Endometrium (tissue), 2 donors: ENCODE data around the gene PRRG3.

Source experiments
- FAIRE-seq: peaks from 2 replicates; lab custom pipeline; 2012; peaks lifted over from hg19 to GRCh38; lab: Jason Lieb, UNC
- donor health status: control.
- donor health status: control.

The PRRG3 gene

GRCh38 chrX:151743651-151744470 lies 48.6 kb downstream of the PRRG3 start:
- no peak for FAIRE-seq

GRCh38 chrX:151745651-151746050 lies 50.4 kb downstream of the PRRG3 start:
- FAIRE-seq, result no peak

GRCh38 chrX:151746502-151746901 lies 51.2 kb downstream of the PRRG3 start:
- no peak for FAIRE-seq

GRCh38 chrX:151750511-151750910 lies 55.3 kb downstream of the PRRG3 start:
- no peak for FAIRE-seq

GRCh38 chrX:151752847-151753246 lies 57.6 kb downstream of the PRRG3 start:
- no peak for FAIRE-seq

GRCh38 chrX:151753313-151754046 lies 58.2 kb downstream of the PRRG3 start:
- no peak for FAIRE-seq

GRCh38 chrX:151754047-151754429 lies 58.8 kb downstream of the PRRG3 start:
- no peak for FAIRE-seq

GRCh38 chrX:151754641-151755215 lies 59.5 kb downstream of the PRRG3 start:
- FAIRE-seq, result no peak
